ENCODE data around the gene CNTLN.
A peak's percentile ranks its signal among the peaks of the same experiment; 100 is the strongest.

CNTLN gene

DNA sequence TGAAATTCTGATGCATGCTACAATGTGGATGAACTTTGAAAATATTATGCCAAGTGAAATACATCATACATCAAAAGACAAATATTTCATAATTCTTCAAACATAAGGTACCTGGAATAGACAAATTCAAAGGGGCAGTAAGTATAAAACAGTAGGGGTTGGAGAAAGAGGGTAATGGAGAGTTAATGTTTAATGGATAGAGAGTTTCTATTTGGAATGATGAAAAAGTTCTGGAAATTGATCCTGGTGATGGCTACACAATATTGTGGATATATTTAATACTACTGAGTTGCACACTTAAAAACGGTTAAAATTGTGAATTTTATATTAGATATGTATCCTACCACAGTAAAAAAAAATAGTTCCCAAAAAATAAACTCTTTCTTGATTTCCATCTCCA, 14.6 kb upstream of the CNTLN start:
- Mint-ChIP-seq H3K4me3 (no peak overlapping the region), H3K27ac (no peak overlapping the region), H3K27me3 (ENCODE audit: low read depth) (no peaks in the 10 kb centered on the region), H3K36me3 (ENCODE audit: low read depth) (no peaks in the 10 kb centered on the region), H3K9me3 (peaks cover 3% of the 10 kb centered on the region), H3K4me1 (no peaks in the 10 kb centered on the region)
- no peak for TF ChIP-seq CTCF (IDR thresholded peaks at IDR 0.05; ENCODE audit: unreplicated experiment in 3 of 3)

GRCh38 chr9:17121264-17121663, 13.6 kb upstream of the CNTLN start:
- peaks cover 3% of the 10 kb centered on the region for H3K9me3 Mint-ChIP-seq
- no peaks in the 10 kb centered on the region for H3K4me1 Mint-ChIP-seq
- H3K36me3 Mint-ChIP-seq (ENCODE audit: low read depth), result no peaks in the 10 kb centered on the region
- no peak for TF ChIP-seq CTCF (IDR thresholded peaks at IDR 0.05; ENCODE audit: unreplicated experiment in 3 of 3)
- no peak overlapping the region for H3K4me3 Mint-ChIP-seq
- H3K27me3 Mint-ChIP-seq (ENCODE audit: low read depth), result no peaks in the 10 kb centered on the region
- no peak overlapping the region for H3K27ac Mint-ChIP-seq

- H3K4me1 Mint-ChIP-seq, result peaks cover 10% of the 10 kb centered on the region
- H3K27ac Mint-ChIP-seq, result no peak overlapping the region
- no peaks in the 10 kb centered on the region for H3K36me3 Mint-ChIP-seq (ENCODE audit: low read depth)
- H3K9me3 Mint-ChIP-seq, result no peaks in the 10 kb centered on the region
- no peak for TF ChIP-seq CTCF (IDR thresholded peaks at IDR 0.05; ENCODE audit: unreplicated experiment in 3 of 3)
- no peak overlapping the region for H3K4me3 Mint-ChIP-seq
- H3K27me3 Mint-ChIP-seq (ENCODE audit: low read depth), result no peaks in the 10 kb centered on the region
Measured at GRCh38 chr9:17130291-17130690, 4.5 kb upstream of the CNTLN start.

GRCh38 chr9:17130725-17131124, 4.1 kb upstream of the CNTLN start:
- no peaks in the 10 kb centered on the region for H3K9me3 Mint-ChIP-seq
- no peak overlapping the region for H3K27ac Mint-ChIP-seq
- TF ChIP-seq CTCF (IDR thresholded peaks at IDR 0.05; ENCODE audit: unreplicated experiment in 3 of 3), result no peak

GRCh38 chr9:17131494-17131893, 3.3 kb upstream of the CNTLN start:
- peaks cover 16% of the 10 kb centered on the region for H3K4me1 Mint-ChIP-seq
- H3K4me3 Mint-ChIP-seq, result no peak overlapping the region
- no peak for TF ChIP-seq CTCF (IDR thresholded peaks at IDR 0.05; ENCODE audit: unreplicated experiment in 3 of 3)
- H3K36me3 Mint-ChIP-seq (ENCODE audit: low read depth), result no peaks in the 10 kb centered on the region
- H3K9me3 Mint-ChIP-seq, result no peaks in the 10 kb centered on the region
- H3K27ac Mint-ChIP-seq, result no peak overlapping the region
- H3K27me3 Mint-ChIP-seq (ENCODE audit: low read depth), result no peaks in the 10 kb centered on the region

More at GRCh38 chr9:17130725-17131124, 4.1 kb upstream of the CNTLN start:
- Mint-ChIP-seq H3K4me3 (no peak overlapping the region), H3K27me3 (ENCODE audit: low read depth) (no peaks in the 10 kb centered on the region), H3K36me3 (ENCODE audit: low read depth) (no peaks in the 10 kb centered on the region), H3K4me1 (peaks cover 13% of the 10 kb centered on the region)

- H3K4me3 Mint-ChIP-seq, result peak overlapping the region; percentile 85 to 93 (median 90)
- no peak for TF ChIP-seq CTCF (IDR thresholded peaks at IDR 0.05; ENCODE audit: unreplicated experiment in 3 of 3)
- H3K27ac Mint-ChIP-seq, result peak overlapping the region; percentile 91 to 97 (median 92)
- no peaks in the 10 kb centered on the region for H3K9me3 Mint-ChIP-seq
- H3K36me3 Mint-ChIP-seq (ENCODE audit: low read depth), result peaks cover 4% of the 10 kb centered on the region
- H3K27me3 Mint-ChIP-seq (ENCODE audit: low read depth), result no peaks in the 10 kb centered on the region
- peaks cover 24% of the 10 kb centered on the region for H3K4me1 Mint-ChIP-seq
Measured at GRCh38 chr9:17135295-17136160, 688 bp downstream of the CNTLN start.
